ENCODE results near the gene ACD.
"Not testable (repeated sequence)": the region's sequence is repeated elsewhere in the genome, so short reads cannot be mapped to it uniquely, and the experiment has no call there.

The ACD gene

GRCh38 chr16:67697422-67698185, 37.5 kb upstream of the ACD start:
- Histone ChIP-seq H3K36me3 (ENCODE audit: control insufficient read depth, insufficient read depth, low read length) (no peaks in the 10 kb centered on the region), H3K4me3 (ENCODE audit: insufficient read depth, low read depth, low read length) (no peak overlapping the region), H3K9me3 (ENCODE audit: control insufficient read depth, low read length) (no peaks in the 10 kb centered on the region), H3K27me3 (ENCODE audit: control insufficient read depth, insufficient read depth, low read length, poor library complexity, severe bottlenecking) (no peaks in the 10 kb centered on the region), H3K4me1 (ENCODE audit: control insufficient read depth, insufficient read depth, low read length) (peaks cover 7% of the 10 kb centered on the region), H3K27ac (ENCODE audit: insufficient read depth, low read depth, low read length, poor library complexity, severe bottlenecking) (no peak overlapping the region)
- 94% methylated on average over 4 of the region's 4 CpGs for WGBS, 2 experiments

- peaks cover 2% of the 10 kb centered on the region for H3K36me3 ChIP-seq (ENCODE audit: control insufficient read depth, insufficient read depth, low read length)
- 89 to 94% methylated on average over 2 of the region's 2 CpGs for WGBS, 2 experiments
- no peaks in the 10 kb centered on the region for H3K27me3 ChIP-seq (ENCODE audit: control insufficient read depth, insufficient read depth, low read length, poor library complexity, severe bottlenecking)
- H3K27ac ChIP-seq (ENCODE audit: insufficient read depth, low read depth, low read length, poor library complexity, severe bottlenecking) = no peak overlapping the region
- no peaks in the 10 kb centered on the region for H3K9me3 ChIP-seq (ENCODE audit: control insufficient read depth, low read length)
- no peaks in the 10 kb centered on the region for H3K4me1 ChIP-seq (ENCODE audit: control insufficient read depth, insufficient read depth, low read length)
- no peak overlapping the region for H3K4me3 ChIP-seq (ENCODE audit: insufficient read depth, low read depth, low read length)
These were observed 34.6 kb upstream of the ACD start for GRCh38 chr16:67694611-67695010.

- not testable (repeated sequence) for H3K27ac ChIP-seq (ENCODE audit: insufficient read depth, low read depth, low read length, poor library complexity, severe bottlenecking); H3K36me3 ChIP-seq (ENCODE audit: control insufficient read depth, insufficient read depth, low read length); H3K4me3 ChIP-seq (ENCODE audit: insufficient read depth, low read depth, low read length); H3K27me3 ChIP-seq (ENCODE audit: control insufficient read depth, insufficient read depth, low read length, poor library complexity, severe bottlenecking); H3K4me1 ChIP-seq (ENCODE audit: control insufficient read depth, insufficient read depth, low read length); H3K9me3 ChIP-seq (ENCODE audit: control insufficient read depth, low read length)
- WGBS, 2 experiments = 95 to 96% methylated on average over 8 of the region's 8 CpGs
These were observed 33.6 kb upstream of the ACD start for GRCh38 chr16:67693517-67694285.

DNA sequence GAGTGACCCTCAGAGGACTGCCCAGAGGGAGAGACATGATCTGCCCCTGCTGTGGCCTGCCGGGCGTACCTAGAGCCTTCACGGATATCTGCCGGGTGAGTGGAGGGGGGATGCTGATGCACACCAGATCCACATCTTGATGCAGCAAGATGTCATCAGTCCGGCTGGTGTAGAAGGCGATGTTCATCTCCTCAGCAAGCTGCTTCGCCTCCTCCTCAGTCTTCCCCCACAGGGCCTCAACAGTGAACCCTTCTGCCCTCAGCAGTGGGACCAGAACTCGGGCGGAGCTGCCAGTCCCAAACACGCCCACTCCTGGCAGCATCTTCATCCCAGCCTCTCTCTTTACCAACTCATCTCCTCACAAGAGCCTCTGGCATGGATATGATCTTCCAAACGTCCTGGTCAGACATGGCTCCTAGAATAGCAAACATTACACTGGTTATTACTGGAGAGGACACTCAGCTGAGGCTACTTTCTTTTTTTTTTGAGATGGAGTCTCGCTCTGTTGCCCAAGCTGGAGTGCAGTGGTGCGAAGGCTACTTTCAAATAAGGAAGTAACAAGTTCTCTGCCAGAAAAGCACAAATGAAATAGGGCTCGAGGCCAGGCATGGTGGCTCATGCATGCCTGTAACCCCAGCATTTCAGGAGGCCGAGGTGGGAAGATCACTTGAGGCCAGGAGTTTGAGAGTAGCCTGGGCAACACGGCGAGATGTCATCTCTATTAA, 25.5 kb upstream of the ACD start:
- Histone ChIP-seq H3K4me3 (ENCODE audit: insufficient read depth, low read depth, low read length) (no peak overlapping the region), H3K4me1 (ENCODE audit: control insufficient read depth, insufficient read depth, low read length) (no peaks in the 10 kb centered on the region), H3K27ac (ENCODE audit: insufficient read depth, low read depth, low read length, poor library complexity, severe bottlenecking) (no peak overlapping the region), H3K27me3 (ENCODE audit: control insufficient read depth, insufficient read depth, low read length, poor library complexity, severe bottlenecking) (no peaks in the 10 kb centered on the region), H3K36me3 (ENCODE audit: control insufficient read depth, insufficient read depth, low read length) (peaks cover 14% of the 10 kb centered on the region), H3K9me3 (ENCODE audit: control insufficient read depth, low read length) (no peaks in the 10 kb centered on the region)
- 92 to 94% methylated on average over 17 of the region's 17 CpGs for WGBS, 2 experiments

- no peak overlapping the region for H3K4me3 ChIP-seq (ENCODE audit: insufficient read depth, low read depth, low read length)
- no peaks in the 10 kb centered on the region for H3K27me3 ChIP-seq (ENCODE audit: control insufficient read depth, insufficient read depth, low read length, poor library complexity, severe bottlenecking)
- peaks cover 11% of the 10 kb centered on the region for H3K36me3 ChIP-seq (ENCODE audit: control insufficient read depth, insufficient read depth, low read length)
- 94 to 98% methylated on average over 4 of the region's 4 CpGs for WGBS, 2 experiments
- H3K9me3 ChIP-seq (ENCODE audit: control insufficient read depth, low read length) = no peaks in the 10 kb centered on the region
- H3K4me1 ChIP-seq (ENCODE audit: control insufficient read depth, insufficient read depth, low read length) = no peaks in the 10 kb centered on the region
- no peak overlapping the region for H3K27ac ChIP-seq (ENCODE audit: insufficient read depth, low read depth, low read length, poor library complexity, severe bottlenecking)
These were observed 23.7 kb upstream of the ACD start for GRCh38 chr16:67683767-67684166.

- Histone ChIP-seq H3K9me3 (ENCODE audit: control insufficient read depth, low read length) (no peaks in the 10 kb centered on the region), H3K4me1 (ENCODE audit: control insufficient read depth, insufficient read depth, low read length) (no peaks in the 10 kb centered on the region), H3K27me3 (ENCODE audit: control insufficient read depth, insufficient read depth, low read length, poor library complexity, severe bottlenecking) (no peaks in the 10 kb centered on the region), H3K27ac (ENCODE audit: insufficient read depth, low read depth, low read length, poor library complexity, severe bottlenecking) (no peak overlapping the region), H3K36me3 (ENCODE audit: control insufficient read depth, insufficient read depth, low read length) (peaks cover 7% of the 10 kb centered on the region), H3K4me3 (ENCODE audit: insufficient read depth, low read depth, low read length) (no peak overlapping the region)
- WGBS, 2 experiments = 95 to 96% methylated on average over 10 of the region's 10 CpGs
These were observed 20.2 kb upstream of the ACD start for GRCh38 chr16:67679935-67680897.

GRCh38 chr16:67678354-67679023, 18.4 kb upstream of the ACD start:
- WGBS, 2 experiments = 93 to 94% methylated on average over 12 of the region's 12 CpGs
- Histone ChIP-seq H3K4me1 (ENCODE audit: control insufficient read depth, insufficient read depth, low read length) (no peaks in the 10 kb centered on the region), H3K9me3 (ENCODE audit: control insufficient read depth, low read length) (no peaks in the 10 kb centered on the region), H3K36me3 (ENCODE audit: control insufficient read depth, insufficient read depth, low read length) (no peaks in the 10 kb centered on the region), H3K27me3 (ENCODE audit: control insufficient read depth, insufficient read depth, low read length, poor library complexity, severe bottlenecking) (no peaks in the 10 kb centered on the region), H3K4me3 (ENCODE audit: insufficient read depth, low read depth, low read length) (no peak overlapping the region), H3K27ac (ENCODE audit: insufficient read depth, low read depth, low read length, poor library complexity, severe bottlenecking) (no peak overlapping the region)

DNA sequence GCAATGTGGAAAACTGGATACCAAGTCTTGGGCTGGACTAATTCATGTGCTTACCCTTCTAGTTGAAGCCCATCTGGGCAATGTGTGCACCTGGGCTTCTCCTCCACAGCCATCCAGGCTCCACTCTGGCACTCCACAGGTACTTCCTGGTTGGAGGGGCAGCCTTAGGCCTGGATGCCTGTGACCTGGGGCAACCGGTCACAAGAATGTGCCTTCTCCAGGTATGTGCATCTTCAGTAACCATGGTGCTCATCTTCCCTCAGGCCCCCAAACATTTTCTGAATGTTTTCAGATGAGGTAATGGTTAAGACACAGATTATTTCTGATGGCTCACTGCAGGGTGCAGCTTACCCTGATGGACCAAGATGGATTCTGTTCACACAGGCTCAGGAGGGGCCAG, 17.7 kb upstream of the ACD start:
- 91 to 97% methylated on average over 1 of the region's 1 CpG for WGBS, 2 experiments
- no peak overlapping the region for H3K27ac ChIP-seq (ENCODE audit: insufficient read depth, low read depth, low read length, poor library complexity, severe bottlenecking)
- H3K4me1 ChIP-seq (ENCODE audit: control insufficient read depth, insufficient read depth, low read length) = no peaks in the 10 kb centered on the region
- no peak overlapping the region for H3K4me3 ChIP-seq (ENCODE audit: insufficient read depth, low read depth, low read length)
- H3K27me3 ChIP-seq (ENCODE audit: control insufficient read depth, insufficient read depth, low read length, poor library complexity, severe bottlenecking) = no peaks in the 10 kb centered on the region
- H3K9me3 ChIP-seq (ENCODE audit: control insufficient read depth, low read length) = no peaks in the 10 kb centered on the region
- H3K36me3 ChIP-seq (ENCODE audit: control insufficient read depth, insufficient read depth, low read length) = no peaks in the 10 kb centered on the region

DNA sequence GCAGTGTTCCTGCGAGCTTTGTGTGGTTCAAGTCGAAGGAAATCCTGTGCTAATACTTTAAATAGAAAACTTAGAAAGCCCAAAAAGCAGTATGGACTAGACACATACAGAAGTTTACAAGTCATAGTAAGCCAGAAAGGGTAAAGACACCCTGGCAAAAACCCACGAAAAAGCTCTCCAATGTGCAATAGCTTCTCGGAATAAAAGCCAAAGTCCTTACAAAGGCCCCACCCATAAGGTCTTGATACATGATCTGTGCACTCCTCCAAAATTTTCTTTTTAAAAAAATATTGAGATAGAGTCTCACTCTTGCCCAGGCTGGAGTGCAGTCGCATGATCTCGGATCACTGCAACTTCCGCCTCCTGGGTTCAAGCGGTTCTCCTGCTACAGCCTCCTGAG, 16.9 kb upstream of the ACD start:
- H3K4me1 ChIP-seq (ENCODE audit: control insufficient read depth, insufficient read depth, low read length) = no peaks in the 10 kb centered on the region
- H3K36me3 ChIP-seq (ENCODE audit: control insufficient read depth, insufficient read depth, low read length) = no peaks in the 10 kb centered on the region
- H3K27me3 ChIP-seq (ENCODE audit: control insufficient read depth, insufficient read depth, low read length, poor library complexity, severe bottlenecking) = no peaks in the 10 kb centered on the region
- 95 to 96% methylated on average over 8 of the region's 8 CpGs for WGBS, 2 experiments
- H3K27ac ChIP-seq (ENCODE audit: insufficient read depth, low read depth, low read length, poor library complexity, severe bottlenecking) = no peak overlapping the region
- no peak overlapping the region for H3K4me3 ChIP-seq (ENCODE audit: insufficient read depth, low read depth, low read length)
- no peaks in the 10 kb centered on the region for H3K9me3 ChIP-seq (ENCODE audit: control insufficient read depth, low read length)

Data from ectodermal cell (in vitro differentiated cells).